ENCODE results near the gene AIDA. TPM values are rescaled to one million over a fixed set of nuclear protein-coding genes. Genes with fewer than 3 reads are reported as not detected.

AIDA gene
- total RNA-seq, 1 experiment from 2014 or later = 38.0 TPM

DNA sequence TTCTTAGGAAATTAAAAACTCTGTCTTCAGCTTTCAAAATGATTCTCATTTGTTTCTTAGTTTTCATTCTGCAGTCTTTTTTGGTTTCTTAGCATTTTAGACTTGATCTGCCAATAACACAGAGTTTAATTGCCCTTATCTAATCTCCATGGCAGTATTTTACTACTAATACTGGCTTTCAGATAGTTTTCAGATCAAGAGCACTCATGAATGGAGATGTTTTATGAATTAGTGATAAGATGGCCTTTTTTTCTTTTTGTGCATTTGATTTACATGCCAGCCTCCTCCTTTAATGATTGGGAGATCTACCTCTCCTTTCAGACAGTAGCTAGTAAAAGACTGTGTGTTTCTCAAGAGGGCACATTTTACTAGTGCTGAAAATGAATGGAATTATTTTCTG lies 88.8 kb downstream of the AIDA start:
- Histone ChIP-seq H2AFZ (ENCODE audit: low read length) (no peak overlapping the region), H3K27ac (ENCODE audit: low read length) (no peak overlapping the region), H3K36me3 (ENCODE audit: low read depth, low read length) (peaks cover 29% of the 10 kb centered on the region; the same call in 1 of the 2 replicates), H3K79me2 (ENCODE audit: low read length) (peaks cover 26% of the 10 kb centered on the region), H3K9me2 (replicated peaks; ENCODE audit: low read length) (no peaks in the 10 kb centered on the region), H3K4me2 (ENCODE audit: low read length) (no peak overlapping the region), H3K9me3 (ENCODE audit: low read length) (no peaks in the 10 kb centered on the region), H3K4me1 (ENCODE audit: insufficient read depth, low read length) (peaks cover 8% of the 10 kb centered on the region), H3K9ac (ENCODE audit: low read length) (no peak overlapping the region), H3F3A (ENCODE audit: low read length, unreplicated experiment) (no peaks in the 10 kb centered on the region), H4K20me1 (ENCODE audit: low read length) (peaks cover 8% of the 10 kb centered on the region; the same call in 1 of the 2 replicates), H3K4me3 (ENCODE audit: low read length) (no peak overlapping the region), H3K27me3 (ENCODE audit: low read length) (no peaks in the 10 kb centered on the region)
- ATAC-seq = no peak
- intact Hi-C loops (cut with micrococcal nuclease) = no loop called here
- no peak for DNase-seq
- BruUV-seq (replicated peaks) = no TSS peak
- POLR2A ChIA-PET (ENCODE audit: unreplicated experiment) = no interaction called here
- CTCF ChIA-PET = no interaction called here
- TF ChIP-seq EZH2phosphoT487 (IDR thresholded peaks at IDR 0.05; ENCODE audit: borderline replicate concordance, low read length) (no peak), CTCF (conservative IDR thresholded peaks at IDR 0.05; ENCODE audit: low read depth, low read length) (no peak), EZH2 (IDR thresholded peaks at IDR 0.05; ENCODE audit: low read length, unreplicated experiment) (no peak)

GRCh38 chr1:222622765-222623164 lies 89.5 kb downstream of the AIDA start:
- H3K4me3 ChIP-seq (ENCODE audit: low read length) = no peak overlapping the region
- intact Hi-C loops (cut with micrococcal nuclease) = no loop called here
- DNase-seq (no peak), ATAC-seq (peak; percentile 12)
- H4K20me1 ChIP-seq (ENCODE audit: low read length) = peaks cover 8% of the 10 kb centered on the region; the same call in 1 of the 2 replicates
- no TSS peak for BruUV-seq (replicated peaks)
- H2AFZ ChIP-seq (ENCODE audit: low read length) = no peak overlapping the region
- TF ChIP-seq CTCF (conservative IDR thresholded peaks at IDR 0.05; ENCODE audit: low read depth, low read length) = no peak
- TF ChIP-seq EZH2phosphoT487 (IDR thresholded peaks at IDR 0.05; ENCODE audit: borderline replicate concordance, low read length) = no peak
- no peak for TF ChIP-seq EZH2 (IDR thresholded peaks at IDR 0.05; ENCODE audit: low read length, unreplicated experiment)
- H3F3A ChIP-seq (ENCODE audit: low read length, unreplicated experiment) = no peaks in the 10 kb centered on the region
- no peak overlapping the region for H3K27ac ChIP-seq (ENCODE audit: low read length)
- no peaks in the 10 kb centered on the region for H3K9me2 ChIP-seq (replicated peaks; ENCODE audit: low read length)
- ChIA-PET CTCF (no interaction called here), POLR2A (ENCODE audit: unreplicated experiment) (no interaction called here)
- peaks cover 27% of the 10 kb centered on the region for H3K79me2 ChIP-seq (ENCODE audit: low read length)
- H3K27me3 ChIP-seq (ENCODE audit: low read length) = no peaks in the 10 kb centered on the region
- no peak overlapping the region for H3K9ac ChIP-seq (ENCODE audit: low read length)
- peaks cover 8% of the 10 kb centered on the region for H3K4me1 ChIP-seq (ENCODE audit: insufficient read depth, low read length)
- peaks cover 24% of the 10 kb centered on the region; the same call in 1 of the 2 replicates for H3K36me3 ChIP-seq (ENCODE audit: low read depth, low read length)
- H3K9me3 ChIP-seq (ENCODE audit: low read length) = no peaks in the 10 kb centered on the region
- no peak overlapping the region for H3K4me2 ChIP-seq (ENCODE audit: low read length)

DNA sequence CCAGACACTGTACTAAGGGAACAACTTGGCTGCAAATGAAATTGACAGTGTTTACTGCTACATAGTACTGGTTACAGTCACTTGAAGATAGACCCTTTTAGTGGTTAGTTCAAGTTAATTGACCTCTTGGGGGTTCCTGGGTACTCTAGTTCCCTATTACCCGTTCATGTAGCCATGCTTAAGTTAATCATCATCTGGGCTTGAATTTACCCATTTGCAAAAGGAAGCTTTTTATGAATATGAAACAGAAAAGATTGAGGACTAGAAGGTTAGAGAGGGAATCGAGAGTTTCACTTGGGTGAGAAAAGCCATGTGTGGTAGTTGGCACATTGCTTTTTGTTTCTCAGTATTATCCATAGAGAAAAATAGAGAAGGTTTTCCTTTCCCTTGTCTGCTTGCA lies 91.7 kb downstream of the AIDA start:
- H3K4me3 ChIP-seq (ENCODE audit: low read length) = no peak overlapping the region
- peaks cover 17% of the 10 kb centered on the region; the same call in 1 of the 2 replicates for H3K36me3 ChIP-seq (ENCODE audit: low read depth, low read length)
- H3K9me3 ChIP-seq (ENCODE audit: low read length) = no peaks in the 10 kb centered on the region
- ChIA-PET CTCF (interaction anchor here (0.8 kb wide), 1 partner anchor 14 kb away, joined by 7 read pairs; no protein-coding TSS in a partner anchor), POLR2A (ENCODE audit: unreplicated experiment) (no interaction called here)
- peaks cover 8% of the 10 kb centered on the region; the same call in 1 of the 2 replicates for H4K20me1 ChIP-seq (ENCODE audit: low read length)
- intact Hi-C loops (cut with micrococcal nuclease) = no loop called here
- no peak for ATAC-seq
- H3K9me2 ChIP-seq (replicated peaks; ENCODE audit: low read length) = no peaks in the 10 kb centered on the region
- H2AFZ ChIP-seq (ENCODE audit: low read length) = no peak overlapping the region
- H3K27me3 ChIP-seq (ENCODE audit: low read length) = no peaks in the 10 kb centered on the region
- H3K4me2 ChIP-seq (ENCODE audit: low read length) = no peak overlapping the region
- no peak overlapping the region for H3K27ac ChIP-seq (ENCODE audit: low read length)
- H3K9ac ChIP-seq (ENCODE audit: low read length) = no peak overlapping the region
- DNase-seq = no peak
- TF ChIP-seq EZH2 (IDR thresholded peaks at IDR 0.05; ENCODE audit: low read length, unreplicated experiment) (no peak), EZH2phosphoT487 (IDR thresholded peaks at IDR 0.05; ENCODE audit: borderline replicate concordance, low read length) (no peak), CTCF (conservative IDR thresholded peaks at IDR 0.05; ENCODE audit: low read depth, low read length) (no peak)
- no peaks in the 10 kb centered on the region for H3F3A ChIP-seq (ENCODE audit: low read length, unreplicated experiment)
- H3K4me1 ChIP-seq (ENCODE audit: insufficient read depth, low read length) = peaks cover 13% of the 10 kb centered on the region
- peaks cover 27% of the 10 kb centered on the region for H3K79me2 ChIP-seq (ENCODE audit: low read length)
- BruUV-seq (replicated peaks) = no TSS peak
